Stimulated activated CD8-positive, alpha-beta memory T cell treated with anti-CD3 and anti-CD28 coated beads, Interleukin-7, amount 100 ng/mL, for 48 hours (primary cell): ENCODE measurements around the gene CANT1.
"Not testable (repeated sequence)": the region's sequence is repeated elsewhere in the genome, so short reads cannot be mapped to it uniquely, and the experiment has no call there.

ENCODE experiments used
- DNase-seq, 2 donors: peaks; one replicate each; pipeline ENCODE4 v3.0.0-alpha.2; 2020; ENCODE audit warnings: low read depth in 1 of 2; ENCODE audit errors: extremely low read depth in 1 of 2

CANT1 gene

GRCh38 chr17:79028496-79029326 lies 19.1 kb upstream of the CANT1 start:
- no peak for DNase-seq

GRCh38 chr17:79027925-79028491 lies 18.4 kb upstream of the CANT1 start:
- no peak for DNase-seq

- no peak for DNase-seq
Measured at GRCh38 chr17:79027274-79027924, 17.8 kb upstream of the CANT1 start.

GRCh38 chr17:79026376-79027273 lies 17.1 kb upstream of the CANT1 start:
- no peak for DNase-seq

GRCh38 chr17:79024901-79025737 lies 15.6 kb upstream of the CANT1 start:
- DNase-seq, result no peak

- no peak for DNase-seq
Measured at GRCh38 chr17:79023886-79024771, 14.6 kb upstream of the CANT1 start, which contains the start of gene C1QTNF1. Gene C1QTNF1, plus strand, starts transcription at chr17:79024169. Its CDS starts 19,800 bp downstream, at chr17:79043969.

GRCh38 chr17:79023180-79023705 lies 13.7 kb upstream of the CANT1 start:
- no peak for DNase-seq

GRCh38 chr17:79022507-79022991 lies 13.0 kb upstream of the CANT1 start:
- no peak for DNase-seq

GRCh38 chr17:79021929-79022328 lies 12.4 kb upstream of the CANT1 start:
- not testable (repeated sequence) for DNase-seq

- DNase-seq, result no peak
Measured at GRCh38 chr17:79020631-79021301, 11.2 kb upstream of the CANT1 start.

GRCh38 chr17:79019632-79020584 lies 10.3 kb upstream of the CANT1 start:
- DNase-seq, result peak in 1 of 2 donors; percentile 42

- no peak for DNase-seq
Measured at GRCh38 chr17:79019261-79019631, 9.7 kb upstream of the CANT1 start.

GRCh38 chr17:79018370-79018695 lies 8.8 kb upstream of the CANT1 start:
- no peak for DNase-seq

GRCh38 chr17:79017546-79018369 lies 8.2 kb upstream of the CANT1 start:
- no peak for DNase-seq

GRCh38 chr17:79014158-79014758 lies 4.7 kb upstream of the CANT1 start:
- DNase-seq, result no peak
